OCI-LY3 (cell line): ENCODE data around the gene MACROD1.

ENCODE experiments used
- EZH2phosphoT487 ChIP-seq: fragments of 200-600 bp; shearing (Covaris generic); IDR thresholded peaks from 2 replicates; pipeline ENCODE4 v1.6.1; 2018; ENCODE audit warnings: antibody characterized with exemption, mixed run types, low read depth
- TF ChIP-seq, protein P1 (sequence below): fragments of 200-600, 300-600 bp; sonication (generic); IDR thresholded peaks from 2 replicates; pipeline ENCODE4 v1.5.1; 2014; ENCODE audit warnings: antibody characterized with exemption, low read length, low read depth

DNA sequence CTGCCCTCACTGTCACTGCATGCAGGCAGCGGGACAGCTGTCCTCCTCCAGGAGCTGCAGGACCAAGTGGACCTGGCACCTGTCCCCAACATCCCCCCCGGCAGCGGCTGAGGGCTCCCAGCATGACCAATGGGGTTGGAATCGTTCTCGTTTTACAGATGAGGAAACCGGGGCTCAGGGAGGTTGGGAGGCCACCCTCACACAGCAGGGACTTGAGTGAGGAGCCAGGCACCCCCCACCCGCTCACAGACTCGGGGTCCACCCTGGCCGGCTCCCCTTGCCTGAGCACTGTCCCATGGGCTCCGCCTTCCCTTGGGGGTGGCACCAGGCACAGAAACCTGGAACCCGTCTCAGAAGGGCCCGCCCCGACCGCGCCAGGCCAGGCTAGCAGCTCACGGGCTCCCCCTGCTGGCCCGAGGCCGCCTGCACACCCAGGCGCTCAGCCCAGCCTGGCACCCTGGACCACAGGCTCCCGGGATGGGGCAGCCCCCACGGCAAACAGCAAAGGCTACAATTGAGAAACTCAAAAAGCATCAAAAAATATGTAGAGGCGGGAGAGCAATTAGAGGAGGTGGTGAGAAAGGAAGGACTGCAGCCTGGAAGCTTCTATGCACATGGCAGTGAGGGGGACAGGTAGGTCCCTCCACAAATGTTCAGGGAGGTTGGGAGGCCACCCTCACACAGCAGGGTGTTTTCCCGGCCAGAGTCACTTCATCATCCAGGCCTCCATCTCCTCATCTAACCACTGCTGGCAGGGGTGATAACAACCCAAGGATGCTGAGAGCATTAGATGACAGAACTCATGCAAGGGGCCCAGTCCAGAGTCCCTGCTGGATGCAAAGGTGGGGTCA, 12.8 kb downstream of the MACROD1 start:
- TF ChIP-seq, protein P1, sequence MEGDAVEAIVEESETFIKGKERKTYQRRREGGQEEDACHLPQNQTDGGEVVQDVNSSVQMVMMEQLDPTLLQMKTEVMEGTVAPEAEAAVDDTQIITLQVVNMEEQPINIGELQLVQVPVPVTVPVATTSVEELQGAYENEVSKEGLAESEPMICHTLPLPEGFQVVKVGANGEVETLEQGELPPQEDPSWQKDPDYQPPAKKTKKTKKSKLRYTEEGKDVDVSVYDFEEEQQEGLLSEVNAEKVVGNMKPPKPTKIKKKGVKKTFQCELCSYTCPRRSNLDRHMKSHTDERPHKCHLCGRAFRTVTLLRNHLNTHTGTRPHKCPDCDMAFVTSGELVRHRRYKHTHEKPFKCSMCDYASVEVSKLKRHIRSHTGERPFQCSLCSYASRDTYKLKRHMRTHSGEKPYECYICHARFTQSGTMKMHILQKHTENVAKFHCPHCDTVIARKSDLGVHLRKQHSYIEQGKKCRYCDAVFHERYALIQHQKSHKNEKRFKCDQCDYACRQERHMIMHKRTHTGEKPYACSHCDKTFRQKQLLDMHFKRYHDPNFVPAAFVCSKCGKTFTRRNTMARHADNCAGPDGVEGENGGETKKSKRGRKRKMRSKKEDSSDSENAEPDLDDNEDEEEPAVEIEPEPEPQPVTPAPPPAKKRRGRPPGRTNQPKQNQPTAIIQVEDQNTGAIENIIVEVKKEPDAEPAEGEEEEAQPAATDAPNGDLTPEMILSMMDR = peak; percentile 99
- no peak for TF ChIP-seq EZH2phosphoT487
